Mucosa of stomach (tissue), 1 donor: ENCODE data around the gene RBM10.

Source experiments
- H3K27me3 ChIP-seq: one replicate; pipeline ENCODE4 v1.7.0; 2013; ENCODE audit warnings: mild to moderate bottlenecking, low read length; ENCODE audit not compliant: control insufficient read depth, insufficient read depth
- H3K36me3 ChIP-seq: one replicate; pipeline ENCODE4 v1.7.0; 2013; ENCODE audit warnings: low read length; ENCODE audit not compliant: control insufficient read depth, insufficient read depth
- H3K4me1 ChIP-seq: one replicate; pipeline ENCODE4 v1.7.0; 2013; ENCODE audit warnings: mild to moderate bottlenecking, low read length; ENCODE audit not compliant: control insufficient read depth, insufficient read depth
- H3K4me3 ChIP-seq: one replicate; pipeline ENCODE4 v1.7.0; 2013; ENCODE audit warnings: low read length
- H3K9ac ChIP-seq: one replicate; pipeline ENCODE4 v1.7.0; 2013; ENCODE audit warnings: mild to moderate bottlenecking, low read length, moderate library complexity
- H3K9me3 ChIP-seq: one replicate; pipeline ENCODE4 v1.7.0; 2013; ENCODE audit warnings: mild to moderate bottlenecking, low read length, moderate library complexity; ENCODE audit not compliant: control insufficient read depth
- donor health status: Pancreatic carcinoma.

RBM10 gene

DNA sequence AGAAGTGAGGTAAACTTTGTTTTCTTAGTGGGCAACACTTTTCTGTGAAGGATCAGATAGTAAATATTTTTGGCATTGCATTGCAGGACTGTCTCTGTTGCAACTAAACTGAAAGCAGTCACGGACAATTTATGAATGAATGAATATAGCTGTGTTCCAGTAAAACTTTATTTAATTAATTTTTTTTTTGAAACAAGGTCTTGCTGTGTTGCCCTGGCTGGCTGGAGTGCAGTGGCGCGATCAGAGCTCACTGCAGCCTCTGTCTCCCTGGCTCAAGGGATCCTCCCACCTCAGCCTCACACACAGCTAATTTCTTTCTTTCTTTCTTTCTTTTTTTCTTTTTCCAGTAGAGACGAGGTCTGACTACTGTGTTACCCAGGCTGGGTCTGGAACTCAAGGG is 15.8 kb downstream of the RBM10 start:
- no peaks in the 10 kb centered on the region for H3K9me3 ChIP-seq
- no peak overlapping the region for H3K4me3 ChIP-seq
- no peaks in the 10 kb centered on the region for H3K27me3 ChIP-seq
- H3K9ac ChIP-seq, result no peak overlapping the region
- H3K4me1 ChIP-seq, result no peaks in the 10 kb centered on the region
- no peaks in the 10 kb centered on the region for H3K36me3 ChIP-seq

DNA sequence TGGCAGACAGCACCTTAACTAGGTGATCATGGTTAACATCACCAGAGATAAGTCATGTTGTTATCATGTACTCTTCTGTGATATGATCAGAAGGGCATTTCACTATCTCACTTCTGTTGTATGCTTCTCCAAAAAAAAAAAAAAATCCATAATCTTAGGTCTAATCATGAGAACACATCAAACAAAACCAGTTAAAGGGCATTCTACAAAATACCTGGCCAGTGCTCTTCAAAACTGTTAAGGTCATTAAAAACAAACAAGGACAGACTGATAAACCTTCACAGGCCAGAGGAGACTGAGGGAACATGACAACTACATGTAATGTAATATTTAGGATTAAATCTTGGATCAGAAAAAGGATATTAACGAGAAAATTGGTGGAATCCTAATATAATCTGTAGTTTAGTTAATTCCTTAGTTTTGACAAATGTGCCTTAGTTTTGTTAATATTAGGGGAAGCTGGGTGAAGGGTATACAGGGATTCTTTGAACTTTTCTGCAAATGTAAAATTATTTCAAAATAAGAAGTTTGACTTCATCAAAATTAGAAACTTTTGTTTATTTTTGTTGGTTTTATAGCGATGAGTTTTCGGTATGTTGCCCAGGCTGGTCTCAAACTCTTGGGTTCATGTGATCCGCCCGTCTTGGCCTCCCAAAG is 18.0 kb downstream of the RBM10 start:
- Histone ChIP-seq H3K9ac (no peak overlapping the region), H3K4me1 (no peaks in the 10 kb centered on the region), H3K27me3 (no peaks in the 10 kb centered on the region), H3K4me3 (no peak overlapping the region), H3K9me3 (no peaks in the 10 kb centered on the region), H3K36me3 (no peaks in the 10 kb centered on the region)

DNA sequence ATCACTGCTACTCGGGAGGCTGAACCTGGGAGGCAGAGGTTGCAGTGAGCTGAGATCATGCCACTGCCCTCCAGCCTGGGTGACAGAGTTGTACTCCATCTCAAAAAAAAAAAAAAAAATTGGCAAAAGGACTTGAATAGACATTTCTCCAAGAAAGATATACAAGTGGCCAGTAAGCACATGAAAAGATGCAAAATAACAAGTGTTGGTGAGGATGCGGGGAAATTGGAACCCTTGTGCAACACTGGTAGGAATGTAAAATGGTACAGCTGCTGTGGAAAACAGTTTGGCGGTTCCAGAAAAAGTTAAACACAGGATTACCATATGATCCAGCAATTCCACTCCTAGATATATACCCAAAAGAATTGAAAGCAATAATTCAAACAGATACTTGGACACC is 19.4 kb downstream of the RBM10 start:
- Histone ChIP-seq H3K27me3 (no peaks in the 10 kb centered on the region), H3K9me3 (no peaks in the 10 kb centered on the region), H3K4me1 (no peaks in the 10 kb centered on the region), H3K9ac (no peak overlapping the region), H3K4me3 (no peak overlapping the region), H3K36me3 (no peaks in the 10 kb centered on the region)

DNA sequence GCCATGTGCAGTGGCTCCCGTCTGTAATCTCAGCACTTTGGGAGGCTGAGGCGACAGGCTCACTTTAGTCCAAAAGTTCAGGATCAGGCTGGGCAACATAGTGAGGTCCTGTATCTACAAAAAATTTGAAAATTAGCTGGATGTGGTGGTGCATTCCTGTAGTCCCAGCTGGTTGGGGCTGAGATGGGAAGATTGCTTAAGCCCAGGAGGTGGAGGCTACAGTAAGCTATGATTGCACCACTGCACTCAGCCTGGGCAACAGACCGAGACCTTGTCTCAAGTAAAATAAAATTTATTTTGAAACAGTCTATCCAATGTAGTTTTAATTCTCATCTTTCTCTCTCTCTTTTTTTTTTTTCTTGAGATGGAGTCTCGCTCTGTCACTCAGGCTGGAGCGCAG is 21.1 kb downstream of the RBM10 start:
- H3K27me3 ChIP-seq, result no peaks in the 10 kb centered on the region
- no peak overlapping the region for H3K9ac ChIP-seq
- H3K9me3 ChIP-seq, result no peaks in the 10 kb centered on the region
- no peaks in the 10 kb centered on the region for H3K4me1 ChIP-seq
- no peaks in the 10 kb centered on the region for H3K36me3 ChIP-seq
- no peak overlapping the region for H3K4me3 ChIP-seq

DNA sequence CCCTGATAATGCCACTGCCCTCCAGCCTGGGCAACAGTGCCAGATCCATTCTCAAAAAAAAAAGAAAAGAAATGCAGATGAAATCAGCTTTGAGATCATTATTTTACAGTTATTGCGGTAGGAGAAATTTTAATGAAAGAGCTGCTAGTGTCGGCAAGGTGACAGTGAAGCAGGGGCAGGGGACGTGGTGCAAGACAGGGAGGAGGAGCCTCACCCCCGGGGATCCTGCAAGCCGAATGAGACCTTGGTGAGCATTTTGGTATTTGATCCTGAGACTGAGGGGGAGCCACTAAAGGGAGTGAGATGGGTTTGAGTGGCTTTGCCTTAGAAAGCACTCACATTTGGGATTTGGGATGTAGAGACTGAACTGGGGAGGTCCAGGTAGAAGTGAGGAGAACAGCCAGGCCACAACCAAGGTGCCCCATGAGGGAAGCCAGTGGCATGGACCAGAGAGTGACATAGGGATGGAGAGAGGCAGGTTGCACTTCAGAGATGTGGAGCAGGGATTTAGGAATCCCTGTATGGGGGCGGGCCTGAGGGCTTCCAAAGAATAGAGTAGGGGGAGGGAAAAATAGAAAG is 23.6 kb downstream of the RBM10 start:
- Histone ChIP-seq H3K36me3 (no peaks in the 10 kb centered on the region), H3K4me1 (no peaks in the 10 kb centered on the region), H3K27me3 (no peaks in the 10 kb centered on the region), H3K9ac (no peak overlapping the region), H3K4me3 (no peak overlapping the region), H3K9me3 (no peaks in the 10 kb centered on the region)

DNA sequence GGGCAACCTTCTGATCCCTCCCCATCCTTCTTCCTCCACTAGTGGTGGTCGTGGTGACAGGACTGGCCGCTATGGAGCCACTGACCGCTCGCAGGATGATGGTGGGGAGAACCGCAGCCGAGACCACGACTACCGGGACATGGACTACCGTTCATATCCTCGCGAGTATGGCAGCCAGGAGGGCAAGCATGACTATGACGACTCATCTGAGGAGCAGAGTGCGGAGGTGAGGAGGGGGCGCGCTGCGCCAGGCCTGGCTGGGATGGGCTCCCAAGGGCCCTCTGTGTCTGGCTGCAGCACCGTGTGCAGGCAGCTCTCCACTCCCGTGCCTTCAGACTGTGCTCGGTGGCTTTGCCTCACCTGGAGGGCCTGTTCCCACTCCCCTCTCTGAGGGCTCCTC is 24.3 kb downstream of the RBM10 start:
- no peaks in the 10 kb centered on the region for H3K27me3 ChIP-seq

DNA sequence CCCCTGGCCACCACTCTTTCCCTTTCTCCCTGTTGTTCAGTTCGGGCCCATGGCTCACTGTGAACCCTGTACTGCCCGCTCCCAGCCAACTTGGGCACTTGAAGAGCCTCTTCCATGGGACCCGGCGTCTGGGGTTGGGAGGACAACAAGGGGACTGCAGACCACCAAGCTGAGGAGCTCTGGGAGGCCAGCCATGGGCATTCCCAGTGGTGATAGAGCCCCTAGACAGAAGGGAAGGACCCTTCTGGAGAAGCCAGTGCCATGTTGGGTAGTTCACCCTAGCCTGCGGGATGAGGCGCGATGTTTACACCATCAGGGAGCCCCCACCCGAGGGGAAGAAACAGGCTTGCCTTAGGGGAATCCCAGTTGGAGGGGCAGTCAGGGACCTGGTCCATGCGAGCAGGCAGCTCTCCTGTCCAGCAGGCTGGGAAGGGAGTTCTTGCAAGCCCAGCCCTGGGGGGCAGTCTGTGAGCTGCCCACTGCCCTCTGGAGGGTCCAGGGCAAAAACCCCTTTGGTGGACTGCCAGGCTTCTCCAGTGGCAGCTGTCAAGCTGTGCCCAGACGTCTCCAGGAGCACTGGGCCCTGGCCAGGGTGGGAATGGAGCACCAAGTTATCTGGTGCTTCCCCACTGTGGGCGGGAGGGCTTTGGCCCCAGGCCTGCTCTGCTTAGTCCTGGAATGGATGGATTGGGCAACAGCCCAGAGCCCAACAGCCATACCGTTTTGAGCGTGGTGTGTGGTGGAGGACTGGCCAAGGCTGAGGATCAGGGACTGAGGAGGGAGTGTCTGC is 24.9 kb downstream of the RBM10 start:
- H3K27me3 ChIP-seq, result no peaks in the 10 kb centered on the region
- H3K36me3 ChIP-seq, result no peaks in the 10 kb centered on the region
- H3K9ac ChIP-seq, result no peak overlapping the region
- H3K4me3 ChIP-seq, result no peak overlapping the region
- H3K9me3 ChIP-seq, result no peaks in the 10 kb centered on the region
- H3K4me1 ChIP-seq, result no peaks in the 10 kb centered on the region

More for the DNA sequence above, 24.3 kb downstream of the RBM10 start:
- no peaks in the 10 kb centered on the region for H3K4me1 ChIP-seq
- H3K4me3 ChIP-seq, result no peak overlapping the region
- H3K9ac ChIP-seq, result no peak overlapping the region
- no peaks in the 10 kb centered on the region for H3K36me3 ChIP-seq
- no peaks in the 10 kb centered on the region for H3K9me3 ChIP-seq

DNA sequence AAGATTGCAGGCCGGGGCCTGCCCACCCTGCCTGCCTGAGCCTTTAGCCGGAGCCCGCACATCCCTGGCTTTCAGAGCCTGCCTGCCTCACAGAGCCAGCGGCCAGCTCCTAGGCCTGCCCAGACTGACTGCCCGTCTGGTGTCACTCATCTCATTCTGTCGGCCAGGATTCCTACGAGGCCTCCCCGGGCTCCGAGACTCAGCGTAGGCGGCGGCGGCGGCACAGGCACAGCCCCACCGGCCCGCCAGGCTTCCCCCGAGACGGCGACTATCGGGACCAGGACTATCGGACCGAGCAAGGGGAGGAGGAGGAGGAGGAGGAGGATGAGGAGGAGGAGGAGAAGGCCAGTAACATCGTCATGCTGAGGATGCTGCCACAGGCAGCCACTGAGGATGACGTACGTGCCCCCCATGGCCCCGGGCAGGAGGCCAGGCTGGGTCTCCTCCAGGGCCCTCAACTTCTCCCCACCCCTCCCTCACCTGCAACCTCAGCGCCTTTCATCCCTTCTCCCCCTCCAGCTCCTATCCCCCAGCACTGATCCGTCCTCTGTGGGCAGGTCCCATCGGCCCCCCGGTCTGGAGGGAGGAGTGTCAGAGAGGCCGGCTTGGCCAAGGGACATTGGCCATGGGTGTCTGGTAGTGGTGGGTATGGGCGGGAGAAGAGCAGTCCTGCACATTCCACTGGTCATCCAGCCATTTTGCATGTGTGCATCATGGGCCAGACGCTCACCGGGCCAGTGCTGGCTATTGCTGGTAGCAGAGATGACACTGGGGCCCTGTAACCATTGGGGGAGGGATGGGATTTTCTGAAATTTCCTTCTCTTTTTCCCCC is 26.1 kb downstream of the RBM10 start:
- Histone ChIP-seq H3K4me3 (no peak overlapping the region), H3K27me3 (no peaks in the 10 kb centered on the region), H3K36me3 (no peaks in the 10 kb centered on the region), H3K9ac (no peak overlapping the region), H3K9me3 (no peaks in the 10 kb centered on the region), H3K4me1 (no peaks in the 10 kb centered on the region)

DNA sequence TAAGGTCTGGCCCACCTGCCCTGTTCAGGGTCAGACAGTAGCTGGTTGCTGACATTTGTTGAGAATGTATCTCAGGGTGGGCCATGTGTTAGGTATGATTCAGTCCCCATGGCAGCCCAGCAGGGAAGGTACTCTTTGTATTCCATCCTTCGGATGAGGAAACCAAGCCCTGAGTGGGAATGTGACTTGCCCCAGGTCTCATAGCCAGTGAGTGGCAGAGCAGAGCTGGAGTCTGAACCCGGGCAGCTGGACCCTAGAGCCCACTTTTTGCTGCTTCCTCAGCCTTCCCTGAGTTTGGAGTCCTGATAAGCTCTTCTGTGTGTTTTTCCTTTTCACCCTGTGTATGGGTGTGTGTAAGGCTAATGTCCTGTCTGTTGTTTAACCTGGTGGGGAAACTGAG is 27.0 kb downstream of the RBM10 start:
- Histone ChIP-seq H3K4me3 (no peak overlapping the region), H3K9me3 (no peaks in the 10 kb centered on the region), H3K9ac (no peak overlapping the region), H3K4me1 (no peaks in the 10 kb centered on the region), H3K36me3 (no peaks in the 10 kb centered on the region), H3K27me3 (no peaks in the 10 kb centered on the region)

DNA sequence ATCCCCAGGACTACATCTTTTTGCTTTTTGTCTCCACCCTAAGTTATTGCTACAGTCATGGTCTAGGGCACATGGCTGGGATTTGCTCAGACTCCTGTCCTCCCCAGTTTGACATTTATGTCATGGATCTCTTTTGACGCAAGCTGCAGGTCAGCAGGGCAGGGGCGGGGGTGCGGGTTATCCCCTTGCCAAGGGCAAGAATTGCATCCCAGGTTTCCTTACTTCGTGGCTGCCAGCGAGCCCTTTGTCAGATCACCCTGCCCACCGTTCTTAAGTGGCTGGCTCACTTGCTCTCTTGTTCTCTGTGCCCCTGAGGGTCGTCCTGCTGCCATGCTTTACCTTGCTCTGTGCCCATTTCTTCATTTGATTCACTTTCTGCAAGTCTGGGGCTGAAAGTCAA is 27.5 kb downstream of the RBM10 start:
- no peaks in the 10 kb centered on the region for H3K27me3 ChIP-seq
- no peaks in the 10 kb centered on the region for H3K9me3 ChIP-seq
- no peak overlapping the region for H3K9ac ChIP-seq
- no peak overlapping the region for H3K4me3 ChIP-seq
- no peaks in the 10 kb centered on the region for H3K4me1 ChIP-seq
- no peaks in the 10 kb centered on the region for H3K36me3 ChIP-seq

DNA sequence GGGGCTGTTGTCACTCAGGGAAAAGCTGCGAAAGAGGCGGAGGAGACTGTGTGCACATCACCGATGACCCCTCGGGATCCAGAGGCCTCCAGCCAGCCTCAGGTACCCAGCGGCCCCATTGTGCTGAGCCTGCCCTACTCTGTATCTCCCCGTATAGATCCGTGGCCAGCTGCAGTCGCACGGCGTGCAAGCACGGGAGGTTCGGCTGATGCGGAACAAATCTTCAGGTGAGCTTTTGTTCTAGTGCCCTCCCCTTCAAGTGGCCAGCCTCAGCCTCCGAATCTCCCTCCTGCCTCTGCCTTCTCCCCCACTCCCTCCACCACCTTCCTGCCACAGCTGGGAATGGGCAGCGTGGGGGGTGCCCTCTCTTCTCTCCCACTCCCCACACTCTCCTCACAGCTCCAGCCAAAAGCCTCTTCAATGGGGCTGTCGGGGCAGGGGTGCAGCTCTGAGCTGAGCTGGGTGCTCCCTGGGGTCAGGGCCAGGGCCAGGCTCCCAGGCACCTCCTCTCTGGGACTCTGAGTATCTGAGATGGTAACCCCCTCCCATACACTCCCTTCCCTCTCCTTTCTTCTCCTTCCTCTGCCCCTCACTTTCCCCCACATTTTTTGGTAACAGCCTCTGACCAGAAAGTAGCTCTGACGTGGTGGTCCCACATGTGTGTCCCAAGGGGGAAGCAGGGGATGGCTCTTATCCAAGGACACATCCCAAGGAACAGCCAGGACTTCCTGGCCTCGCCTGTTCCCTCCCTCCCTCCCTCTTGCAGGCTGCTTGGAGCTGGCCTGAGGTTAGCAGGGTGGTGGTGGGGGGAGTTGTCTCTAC is 28.2 kb downstream of the RBM10 start:
- Histone ChIP-seq H3K27me3 (no peaks in the 10 kb centered on the region), H3K9ac (no peak overlapping the region), H3K4me1 (no peaks in the 10 kb centered on the region), H3K9me3 (no peaks in the 10 kb centered on the region), H3K36me3 (no peaks in the 10 kb centered on the region), H3K4me3 (no peak overlapping the region)
